Activated CD4-positive, CD25-positive, alpha-beta regulatory T cell treated with anti-CD3 and anti-CD28 coated beads, Interleukin-2, amount 50 U/mL, for 16 hours (primary cell): ENCODE measurements around the gene RHOH.
"Not testable (repeated sequence)": the region's sequence is repeated elsewhere in the genome, so short reads cannot be mapped to it uniquely, and the experiment has no call there.

Source experiments
- DNase-seq: peaks from one replicate; pipeline ENCODE4 v3.0.0-alpha.2; 2020; ENCODE audit warnings: low read depth, low spot score

RHOH gene

GRCh38 chr4:40258627-40259026 lies 61.8 kb downstream of the RHOH start:
- DNase-seq: no peak

DNA sequence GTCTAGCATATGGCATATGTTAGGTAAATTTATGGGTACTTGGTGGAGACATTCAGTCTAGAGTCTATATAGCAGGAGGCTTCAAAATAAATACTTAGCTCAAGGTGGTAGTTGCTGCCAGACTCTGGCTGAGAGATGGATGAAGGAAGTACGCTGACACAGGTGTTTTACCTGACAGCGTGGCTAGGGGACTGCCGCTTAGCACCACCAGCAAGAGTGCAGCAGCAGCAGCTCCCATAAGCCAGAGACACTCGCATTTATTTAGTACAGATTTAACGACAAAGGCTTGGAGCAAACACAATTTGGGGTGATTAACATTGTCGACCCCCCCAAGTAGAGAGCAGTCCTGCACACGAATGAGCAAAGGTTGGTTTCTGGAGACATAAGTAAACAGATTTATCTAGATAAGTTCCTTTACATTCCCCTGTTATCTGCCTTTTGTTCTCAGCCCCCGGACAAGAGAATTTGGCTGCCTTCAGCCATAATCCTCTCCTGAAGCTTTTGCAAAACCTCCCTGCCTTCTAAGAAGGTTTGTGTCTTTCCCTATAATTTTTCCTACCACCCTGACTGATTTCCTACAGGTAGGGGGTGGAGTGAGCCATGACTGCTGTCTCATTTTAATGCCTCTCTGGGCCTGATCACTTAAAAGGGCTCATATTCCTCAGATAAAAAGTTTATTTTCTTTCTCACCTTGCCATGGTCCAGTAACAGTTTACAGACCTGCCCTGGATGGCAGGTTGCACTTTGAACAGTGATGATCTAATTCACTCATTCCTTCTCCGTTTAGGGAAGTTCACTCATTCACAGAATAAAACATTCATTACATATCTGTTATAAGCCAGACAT lies 64.6 kb downstream of the RHOH start:
- DNase-seq: no peak

DNA sequence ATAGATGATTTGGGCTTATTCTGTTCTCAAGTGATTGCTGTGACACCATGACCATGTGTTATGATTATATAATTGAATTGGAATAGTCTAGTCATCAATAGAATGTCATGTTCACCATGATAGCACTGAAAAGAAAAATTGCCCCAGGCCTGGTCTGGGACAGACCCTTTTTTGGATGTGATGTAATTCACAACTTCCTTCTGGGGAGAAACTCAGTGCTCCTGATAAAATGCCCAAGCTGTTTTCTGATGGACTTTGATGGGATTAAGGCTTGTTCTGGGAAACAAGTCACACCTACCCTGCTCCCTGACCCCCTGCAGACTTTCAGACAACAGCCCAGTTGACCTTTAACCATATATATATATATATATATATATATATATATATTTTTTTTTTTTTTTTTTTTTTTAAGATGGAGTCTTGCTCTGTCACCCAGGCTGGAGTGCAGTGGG lies 65.3 kb downstream of the RHOH start:
- no peak for DNase-seq

DNA sequence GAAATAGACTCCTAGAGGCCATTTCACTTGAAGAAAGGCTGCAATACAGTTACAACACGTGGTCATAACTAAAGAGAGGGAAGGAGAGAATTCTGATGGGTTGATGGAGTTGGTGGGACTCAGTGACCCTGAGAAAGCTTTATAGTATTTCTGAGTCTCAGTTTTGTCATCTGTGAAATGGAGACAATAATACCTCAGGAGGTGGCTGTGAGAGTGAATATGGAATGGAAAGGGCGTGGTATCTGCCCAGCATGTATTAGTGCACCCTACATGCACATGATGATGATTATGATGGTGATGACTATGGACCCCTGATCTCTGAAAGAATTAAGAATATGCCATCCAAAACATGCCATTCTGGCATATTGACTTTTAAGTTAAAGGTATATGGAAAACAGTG lies 66.0 kb downstream of the RHOH start:
- no peak for DNase-seq

- DNase-seq: no peak
These were observed 67.7 kb downstream of the RHOH start for GRCh38 chr4:40264497-40264896.

GRCh38 chr4:40264995-40265909 lies 68.4 kb downstream of the RHOH start:
- DNase-seq: no peak

DNA sequence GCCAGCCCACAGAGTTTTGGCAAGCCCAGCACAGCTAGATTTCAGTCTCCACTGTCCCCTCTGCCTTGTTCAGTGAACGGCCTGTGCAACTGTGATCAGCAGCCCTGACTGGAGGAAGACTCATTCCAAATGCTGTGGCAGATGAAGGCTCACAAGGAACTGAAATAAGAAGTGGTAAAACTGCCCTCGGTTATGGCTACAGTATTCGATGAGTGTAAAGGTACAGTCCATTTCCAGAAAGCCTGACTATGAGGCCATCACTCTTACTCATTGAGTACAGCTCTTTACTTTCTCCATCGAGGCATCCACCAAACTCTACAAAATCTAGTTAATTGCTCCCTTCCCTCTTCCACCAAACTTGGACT lies 69.1 kb downstream of the RHOH start:
- no peak for DNase-seq

DNA sequence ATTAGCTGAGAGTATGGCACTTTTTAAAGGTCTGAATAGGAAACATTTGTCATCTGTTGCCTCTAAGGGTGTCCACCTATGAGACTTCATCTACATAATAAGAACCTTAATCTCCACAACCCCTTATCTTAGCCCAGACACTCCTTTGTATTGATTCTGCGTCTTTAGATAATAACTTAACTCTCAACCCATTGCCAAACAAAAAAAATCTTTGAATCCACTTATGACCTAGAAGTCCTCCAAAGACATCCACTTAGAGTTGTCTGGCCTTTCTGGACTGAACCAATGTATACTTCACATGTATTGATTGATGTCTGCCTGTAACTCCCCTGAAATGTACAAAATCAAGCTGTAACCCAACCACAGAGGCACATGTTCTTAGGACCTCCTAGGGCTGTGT lies 72.3 kb downstream of the RHOH start:
- DNase-seq: no peak

GRCh38 chr4:40270609-40271008 lies 73.8 kb downstream of the RHOH start:
- DNase-seq: no peak

DNA sequence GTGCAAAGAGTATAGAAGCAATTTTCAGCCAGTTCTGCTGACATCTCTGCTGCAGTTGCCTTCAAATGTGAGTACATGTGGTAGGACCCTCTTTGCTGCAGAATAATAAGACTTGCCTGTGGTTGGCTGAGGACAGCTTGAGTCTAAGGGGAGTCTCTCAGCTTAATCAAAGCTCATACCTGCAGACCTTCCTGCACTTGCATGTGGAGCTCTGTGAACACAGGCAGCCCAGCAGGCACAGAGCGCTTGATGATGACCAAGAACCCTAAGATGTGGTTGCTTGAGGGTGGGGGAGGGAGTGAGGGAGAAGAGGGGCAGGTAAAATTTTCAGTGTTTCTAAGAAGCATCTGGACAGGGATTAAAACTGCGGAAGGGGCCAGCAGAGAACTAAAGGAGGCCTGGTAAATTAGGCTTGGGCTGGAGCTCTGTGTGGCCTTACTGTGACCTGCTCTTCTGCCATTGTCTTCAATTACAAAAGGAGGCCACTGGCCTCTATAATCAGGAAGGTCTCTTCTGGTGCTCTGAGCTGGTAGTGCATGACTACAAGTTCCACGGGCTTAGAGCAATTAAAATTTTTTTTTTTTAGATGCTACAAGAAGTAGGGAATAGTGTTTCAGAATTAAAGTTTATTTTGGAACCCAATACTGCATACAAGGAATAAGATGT lies 78.4 kb downstream of the RHOH start:
- DNase-seq: no peak

DNA sequence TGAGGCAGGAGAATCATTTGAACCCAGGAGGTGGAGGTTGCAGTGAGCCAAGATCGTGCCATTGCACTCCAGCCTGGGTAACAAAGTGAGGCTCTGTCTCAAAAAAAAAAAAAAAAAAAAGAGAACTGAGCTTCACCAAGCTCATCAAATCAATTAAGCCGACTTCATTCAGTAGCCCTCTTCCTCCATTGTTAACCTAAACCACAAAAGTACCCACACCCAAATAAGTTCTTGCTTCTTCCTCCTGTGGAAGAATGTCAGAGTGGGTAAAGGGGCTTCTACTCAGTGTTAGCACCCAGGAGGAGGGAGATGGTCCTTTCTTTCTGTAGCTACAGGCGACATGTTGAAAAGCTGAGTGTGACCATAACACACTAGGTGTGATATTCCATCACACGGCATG lies 79.7 kb downstream of the RHOH start:
- DNase-seq: no peak

- DNase-seq: no peak
These were observed 83.8 kb downstream of the RHOH start for GRCh38 chr4:40280586-40280985.

DNA sequence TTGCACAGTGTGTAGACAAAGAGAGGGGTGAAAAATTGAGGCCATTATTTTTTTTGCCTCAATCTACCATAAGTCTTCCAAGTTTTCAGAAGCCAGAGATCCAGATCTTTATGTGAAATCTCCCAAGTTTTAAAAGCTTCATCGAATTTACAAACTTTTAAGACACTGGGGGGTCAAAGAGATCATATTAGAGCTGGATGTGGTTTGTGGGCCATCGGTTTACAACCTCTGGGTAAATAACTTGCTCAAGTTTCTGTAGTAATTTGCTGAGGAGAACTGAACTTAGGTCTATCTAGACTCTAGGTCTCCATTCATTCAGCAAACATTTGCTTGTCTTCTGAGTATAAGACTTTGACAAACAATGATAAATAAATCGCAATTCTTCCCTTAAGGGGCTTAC lies 84.3 kb downstream of the RHOH start:
- DNase-seq: no peak

DNA sequence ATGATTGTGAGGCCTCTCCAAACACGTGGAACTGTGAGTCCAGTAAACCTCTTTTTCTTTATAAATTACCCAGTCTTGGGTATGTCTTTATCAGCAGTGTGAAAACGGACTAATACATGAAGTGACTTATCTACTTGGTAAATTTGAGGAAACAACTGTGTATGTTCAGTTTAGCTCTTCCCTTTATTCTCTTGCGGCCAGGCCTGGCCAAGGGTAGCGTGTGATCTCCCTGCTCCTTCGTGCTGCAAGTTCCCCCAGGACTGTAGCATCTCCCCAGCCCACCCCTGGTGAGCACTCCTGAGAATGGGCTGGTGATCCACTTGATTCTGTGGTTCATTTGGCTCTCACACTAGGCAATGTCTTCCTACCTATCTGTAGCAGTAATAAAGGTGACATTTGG lies 85.1 kb downstream of the RHOH start:
- DNase-seq: no peak

GRCh38 chr4:40282857-40283256 lies 86.0 kb downstream of the RHOH start:
- DNase-seq: not testable (repeated sequence)

DNA sequence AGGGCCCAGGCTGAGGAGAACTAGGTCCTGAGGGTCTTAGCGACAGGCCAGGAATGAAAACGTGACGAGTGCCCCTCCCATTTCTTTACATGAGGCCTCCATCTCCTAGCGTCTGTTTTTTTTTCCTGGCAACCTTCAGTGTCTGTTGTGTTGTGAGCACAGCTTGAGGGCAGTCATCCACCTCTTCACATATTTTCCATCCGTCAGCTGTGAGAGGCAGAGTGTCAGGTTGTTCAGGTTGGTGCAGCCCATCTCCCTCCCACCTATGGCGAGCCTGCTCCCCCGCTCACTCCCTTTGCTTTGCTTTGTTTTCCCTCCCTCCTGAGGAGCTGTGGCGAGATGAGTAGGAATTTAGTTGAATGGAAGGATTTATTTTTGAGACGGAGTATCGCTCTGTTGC lies 86.6 kb downstream of the RHOH start:
- DNase-seq: no peak

DNA sequence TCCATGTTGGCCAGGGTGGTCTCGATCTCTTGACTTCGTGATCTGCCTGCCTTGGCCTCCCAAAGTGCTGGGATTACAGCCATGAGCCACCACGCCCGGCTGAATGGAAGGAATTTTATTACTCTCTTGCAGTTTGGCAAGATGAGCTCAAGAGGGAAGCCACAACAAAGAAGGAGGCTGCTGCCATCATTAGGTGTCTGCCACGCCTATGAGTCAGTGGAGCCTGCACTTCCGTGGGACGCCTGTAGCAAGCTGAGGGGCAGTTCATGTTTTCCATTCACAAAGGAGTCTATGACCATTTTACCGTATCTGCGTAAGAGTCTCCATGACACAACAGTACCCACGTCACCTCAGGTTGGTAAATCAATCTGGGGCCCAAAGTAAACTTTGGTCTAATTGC lies 87.1 kb downstream of the RHOH start:
- peak; percentile 71 for DNase-seq

DNA sequence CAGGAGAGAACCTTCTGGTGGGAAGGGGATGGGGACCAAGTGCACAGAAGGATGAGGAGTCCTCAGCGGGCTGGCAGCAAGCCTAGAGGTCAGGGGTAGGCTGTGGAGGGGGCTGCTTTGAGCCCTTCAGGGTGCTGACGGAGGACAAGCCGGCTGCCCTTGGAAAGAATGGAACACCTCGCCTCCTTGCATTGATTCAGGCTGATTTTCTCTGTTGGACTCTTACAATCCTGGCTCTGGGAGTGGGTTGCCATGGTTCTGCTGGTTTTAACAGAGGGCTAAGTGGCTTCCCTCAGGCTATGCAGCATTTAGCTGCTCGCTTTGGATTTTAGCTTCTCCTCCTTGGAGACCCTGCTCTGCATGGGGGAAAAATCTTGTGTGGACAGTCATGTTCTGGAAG lies 88.9 kb downstream of the RHOH start:
- DNase-seq: no peak

DNA sequence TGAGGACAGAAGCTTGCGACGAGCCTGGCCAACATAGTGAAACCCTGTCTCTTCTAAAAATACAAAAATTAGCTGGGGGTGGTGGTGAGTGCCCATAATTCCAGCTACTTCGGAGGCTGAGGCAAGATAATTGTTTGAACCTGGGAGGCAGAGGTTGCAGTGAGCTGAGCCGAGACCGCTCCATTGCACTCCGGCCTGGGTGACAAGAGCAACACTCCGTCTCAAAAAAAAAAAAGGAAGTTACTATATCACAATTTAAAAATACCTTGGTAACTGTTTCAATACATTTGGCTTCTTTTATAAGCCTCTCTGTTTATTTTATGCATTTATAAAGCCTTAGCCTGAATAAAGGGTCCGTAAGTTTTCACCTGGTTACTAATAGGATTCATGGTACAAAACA lies 91.7 kb downstream of the RHOH start:
- DNase-seq: no peak

DNA sequence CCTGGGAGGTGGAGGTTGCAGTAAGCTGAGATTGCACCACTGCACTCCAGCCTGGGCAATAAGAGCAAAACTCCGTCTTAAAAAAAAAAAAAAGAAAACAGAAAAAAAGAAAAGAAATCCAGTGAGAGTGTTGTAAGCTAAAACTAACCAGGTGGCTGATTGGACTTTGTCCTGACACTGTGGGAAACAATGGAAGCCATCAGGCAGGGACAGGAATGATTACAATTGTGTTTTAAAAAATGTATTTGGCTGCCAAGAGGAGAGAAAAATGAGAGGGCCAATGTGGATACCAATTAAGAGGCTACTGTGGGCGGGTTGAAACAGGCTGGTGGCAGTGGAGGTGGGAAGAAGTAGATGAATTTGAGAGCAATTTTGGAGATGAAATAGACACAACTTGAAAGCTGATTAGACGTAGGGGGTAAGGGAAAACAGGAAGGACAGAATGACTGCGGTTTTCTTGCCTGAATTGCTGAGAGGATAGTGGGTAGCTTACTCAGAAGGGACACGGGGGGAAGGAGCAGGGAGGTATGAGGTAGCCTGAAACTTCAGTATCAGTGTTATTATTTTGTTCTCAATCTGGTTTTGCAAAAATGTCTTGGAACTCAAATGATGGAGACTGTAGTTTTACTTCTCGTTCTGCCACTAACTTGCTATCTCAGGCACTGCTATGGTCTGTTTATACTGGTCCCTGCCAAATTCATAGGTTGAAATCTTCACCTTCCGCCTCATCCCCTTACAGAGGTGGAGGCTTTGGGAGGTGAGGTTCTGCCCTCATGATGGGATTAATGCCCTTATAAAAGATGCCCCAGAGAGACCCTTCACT lies 92.7 kb downstream of the RHOH start:
- DNase-seq: no peak

DNA sequence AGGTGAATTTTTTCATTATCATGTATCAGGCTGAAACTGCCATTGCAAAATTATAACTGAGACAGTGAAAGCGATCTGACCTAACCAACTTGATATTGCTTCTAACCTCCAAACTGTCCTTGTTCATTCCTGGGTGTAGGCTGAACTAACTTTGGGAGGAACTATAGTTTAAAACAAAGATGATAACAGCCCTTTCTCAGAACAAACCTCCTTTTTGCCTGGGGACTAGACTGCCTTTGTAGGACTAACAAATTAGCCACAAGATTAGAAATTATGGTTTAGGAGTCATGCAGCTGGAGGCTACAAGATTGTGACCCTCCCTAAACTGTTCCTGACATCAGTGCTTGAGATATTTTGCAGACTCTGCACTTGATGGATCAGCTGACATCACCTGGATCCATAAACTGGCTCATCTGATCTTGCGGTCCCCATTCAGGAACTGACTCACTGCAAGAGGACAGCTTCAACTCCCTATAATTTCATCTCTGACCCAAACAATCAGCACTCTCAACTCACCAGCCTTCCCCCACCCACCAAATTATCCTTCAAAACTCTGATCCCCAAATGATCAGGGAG lies 93.9 kb downstream of the RHOH start:
- not testable (repeated sequence) for DNase-seq
